Measurements from ENCODE around the gene KRTAP4-4. TPM values are rescaled to one million over a fixed set of nuclear protein-coding genes. Genes with fewer than 3 reads are reported as not detected.
"Not testable (repeated sequence)": the region's sequence is repeated elsewhere in the genome, so short reads cannot be mapped to it uniquely, and the experiment has no call there.

The KRTAP4-4 gene
- total RNA-seq (not detected), polyA plus RNA-seq (ENCODE audit: insufficient read depth, low read depth, low replicate concordance) (not detected)
- long read RNA-seq, donor 1, result 0 reads
- long read RNA-seq, donor 2, partial matches to known transcripts, result 0 of 1 reads
- long read RNA-seq, donor 2, other reads (novel, unspliced or antisense), result 0 of 1 reads

DNA sequence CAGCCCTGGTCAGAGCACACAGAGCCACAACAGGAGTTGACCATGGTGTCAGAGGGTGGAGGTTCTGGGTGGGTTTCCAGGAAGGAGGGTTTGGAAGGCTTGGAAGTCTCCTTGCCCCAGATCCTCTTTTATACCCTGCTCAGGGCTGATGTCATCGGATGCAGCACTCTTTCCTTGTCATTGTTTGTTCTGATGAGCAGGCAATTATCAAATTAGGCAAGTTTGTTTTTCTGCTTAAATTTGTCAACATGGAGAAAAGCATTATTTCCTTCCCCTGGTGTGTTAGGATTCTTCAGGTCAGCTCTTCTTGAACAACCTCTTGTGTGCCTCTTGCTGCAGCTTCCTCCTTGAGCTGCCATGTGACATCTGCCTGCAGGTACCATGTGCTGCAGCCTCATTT lies at the start of gene KRTAP4-4:
Gene KRTAP4-4, minus strand, starts transcription at position 101 of the 400 bp plus-strand sequence. Its CDS starts 57 bp downstream, at position 44.
- no peaks in the 10 kb centered on the region for H3K36me3 ChIP-seq (ENCODE audit: low read depth, missing control alignments)
- no peak within 1 kb of the TSS for H3K4me3 ChIP-seq
- no peaks in the 10 kb centered on the region for H3K27me3 ChIP-seq
- H3K27ac ChIP-seq, result no peak within 1 kb of the TSS
- TF ChIP-seq, protein P1, sequence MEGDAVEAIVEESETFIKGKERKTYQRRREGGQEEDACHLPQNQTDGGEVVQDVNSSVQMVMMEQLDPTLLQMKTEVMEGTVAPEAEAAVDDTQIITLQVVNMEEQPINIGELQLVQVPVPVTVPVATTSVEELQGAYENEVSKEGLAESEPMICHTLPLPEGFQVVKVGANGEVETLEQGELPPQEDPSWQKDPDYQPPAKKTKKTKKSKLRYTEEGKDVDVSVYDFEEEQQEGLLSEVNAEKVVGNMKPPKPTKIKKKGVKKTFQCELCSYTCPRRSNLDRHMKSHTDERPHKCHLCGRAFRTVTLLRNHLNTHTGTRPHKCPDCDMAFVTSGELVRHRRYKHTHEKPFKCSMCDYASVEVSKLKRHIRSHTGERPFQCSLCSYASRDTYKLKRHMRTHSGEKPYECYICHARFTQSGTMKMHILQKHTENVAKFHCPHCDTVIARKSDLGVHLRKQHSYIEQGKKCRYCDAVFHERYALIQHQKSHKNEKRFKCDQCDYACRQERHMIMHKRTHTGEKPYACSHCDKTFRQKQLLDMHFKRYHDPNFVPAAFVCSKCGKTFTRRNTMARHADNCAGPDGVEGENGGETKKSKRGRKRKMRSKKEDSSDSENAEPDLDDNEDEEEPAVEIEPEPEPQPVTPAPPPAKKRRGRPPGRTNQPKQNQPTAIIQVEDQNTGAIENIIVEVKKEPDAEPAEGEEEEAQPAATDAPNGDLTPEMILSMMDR (IDR thresholded peaks at IDR 0.05), result no peak
- TF ChIP-seq POLR2A (IDR thresholded peaks at IDR 0.05), result no peak
- no peaks in the 10 kb centered on the region for H3K4me1 ChIP-seq
- 86 to 100% methylated on average over 1 of the region's 1 CpG for WGBS, 2 donors
- DNase-seq, result no peak
- intact Hi-C loops (cut with DNase I; ENCODE audit: low total_unique reads), result no loop called here
- no peaks in the 10 kb centered on the region for H3K9me3 ChIP-seq

DNA sequence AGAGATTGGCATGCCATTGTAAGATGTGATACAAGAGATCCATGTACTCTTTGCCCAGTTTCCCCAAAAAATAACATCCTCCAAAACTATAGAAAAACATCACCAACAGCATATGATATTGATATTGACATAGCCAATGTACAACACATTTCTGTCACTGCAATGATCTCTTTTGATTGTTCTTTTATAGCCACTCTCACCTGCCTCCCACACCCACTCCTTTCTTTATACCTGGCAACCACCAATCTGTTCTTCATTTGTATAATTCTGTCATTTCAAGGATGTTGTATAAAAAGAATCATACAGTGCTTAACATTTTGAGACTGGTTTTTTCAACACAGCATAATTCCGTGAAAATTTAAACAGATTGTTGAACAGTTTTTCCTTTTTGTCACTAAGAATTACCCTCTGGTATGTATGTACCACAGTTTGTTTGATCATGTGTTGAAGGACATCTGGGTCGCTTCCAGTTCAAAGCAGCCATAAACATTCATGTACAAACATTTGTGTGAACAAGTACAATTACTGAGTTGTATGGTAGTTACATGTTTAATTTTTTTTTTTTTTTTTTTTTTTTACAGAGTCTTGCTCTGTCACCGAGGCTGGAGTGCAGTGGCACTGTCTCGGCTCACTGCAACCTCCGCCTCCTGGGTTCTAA lies 39.0 kb upstream of the KRTAP4-4 start:
- intact Hi-C loops (cut with DNase I; ENCODE audit: low total_unique reads), result no loop called here
- DNase-seq, result no peak

DNA sequence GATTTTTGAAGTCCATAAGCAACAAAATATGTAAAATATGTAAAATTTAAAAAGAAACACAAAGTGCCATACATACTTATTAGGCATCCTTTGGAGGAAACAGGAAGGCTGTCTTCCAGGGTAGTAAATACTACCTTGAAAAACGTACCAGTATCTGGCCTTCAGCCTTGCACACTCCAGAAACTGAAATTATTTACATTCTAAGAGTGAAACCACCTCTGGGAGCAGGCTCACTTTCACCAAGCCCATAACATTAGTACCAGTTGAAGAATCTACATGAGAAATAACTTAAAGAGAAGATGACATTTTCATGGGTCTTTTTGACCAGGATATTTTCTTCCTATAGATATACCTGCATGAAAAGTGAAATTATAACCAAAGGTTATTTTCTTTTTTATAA lies 35.5 kb upstream of the KRTAP4-4 start:
- H3K36me3 ChIP-seq (ENCODE audit: low read depth, missing control alignments), result no peaks in the 10 kb centered on the region
- H3K9me3 ChIP-seq, result no peaks in the 10 kb centered on the region
- TF ChIP-seq, protein P1 (IDR thresholded peaks at IDR 0.05), result no peak
- no peak for TF ChIP-seq POLR2A (IDR thresholded peaks at IDR 0.05)
- H3K4me1 ChIP-seq, result no peaks in the 10 kb centered on the region
- WGBS, 2 donors, result 41 to 50% methylated on average over 1 of the region's 1 CpG
- H3K27me3 ChIP-seq, result no peaks in the 10 kb centered on the region
- no peak overlapping the region for H3K4me3 ChIP-seq
- H3K27ac ChIP-seq, result no peak overlapping the region
- intact Hi-C loops (cut with DNase I; ENCODE audit: low total_unique reads), result no loop called here
- no peak for DNase-seq

More for the DNA sequence above, 39.0 kb upstream of the KRTAP4-4 start:
- TF ChIP-seq POLR2A (IDR thresholded peaks at IDR 0.05), result no peak
- TF ChIP-seq, protein P1 (IDR thresholded peaks at IDR 0.05), result no peak
- H3K27ac ChIP-seq, result no peak overlapping the region
- H3K27me3 ChIP-seq, result no peaks in the 10 kb centered on the region
- no peaks in the 10 kb centered on the region for H3K4me1 ChIP-seq
- no peaks in the 10 kb centered on the region for H3K36me3 ChIP-seq (ENCODE audit: low read depth, missing control alignments)
- no peak overlapping the region for H3K4me3 ChIP-seq
- no peaks in the 10 kb centered on the region for H3K9me3 ChIP-seq
- 66 to 89% methylated on average over 3 to 5 of the region's 5 CpGs for WGBS, 2 donors

DNA sequence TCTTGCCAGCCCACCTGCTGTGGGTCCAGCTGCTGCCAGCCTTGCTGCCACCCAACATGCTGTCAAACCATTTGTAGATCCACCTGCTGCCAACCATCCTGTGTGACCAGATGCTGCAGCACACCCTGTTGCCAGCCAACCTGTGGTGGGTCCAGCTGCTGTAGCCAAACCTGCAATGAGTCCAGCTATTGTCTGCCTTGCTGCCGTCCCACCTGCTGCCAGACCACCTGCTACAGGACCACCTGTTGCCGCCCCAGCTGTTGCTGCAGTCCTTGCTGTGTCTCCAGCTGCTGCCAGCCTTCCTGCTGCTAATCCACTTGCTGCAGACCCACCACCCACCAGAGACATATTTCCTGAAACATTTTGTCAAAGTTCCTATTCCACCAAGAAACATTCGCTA lies 29.8 kb upstream of the KRTAP4-4 start:
- 85 to 87% methylated on average over 3 of the region's 3 CpGs for WGBS, 2 donors
- no peaks in the 10 kb centered on the region for H3K4me1 ChIP-seq
- no peak for DNase-seq
- intact Hi-C loops (cut with DNase I; ENCODE audit: low total_unique reads), result no loop called here
- TF ChIP-seq, protein P1 (IDR thresholded peaks at IDR 0.05), result no peak
- no peak for TF ChIP-seq POLR2A (IDR thresholded peaks at IDR 0.05)
- no peak overlapping the region for H3K4me3 ChIP-seq
- no peaks in the 10 kb centered on the region for H3K27me3 ChIP-seq
- H3K9me3 ChIP-seq, result no peaks in the 10 kb centered on the region
- no peaks in the 10 kb centered on the region for H3K36me3 ChIP-seq (ENCODE audit: low read depth, missing control alignments)
- no peak overlapping the region for H3K27ac ChIP-seq

GRCh38 chr17:41189837-41190318 lies 29.3 kb upstream of the KRTAP4-4 start, which contains the start of gene KRTAP9-1:
Gene KRTAP9-1, plus strand, starts transcription at chr17:41189887. Its CDS starts 0 bp downstream, at chr17:41189887.
- intact Hi-C loops (cut with DNase I; ENCODE audit: low total_unique reads); H3K9me3 ChIP-seq; H3K27ac ChIP-seq; DNase-seq; H3K36me3 ChIP-seq (ENCODE audit: low read depth, missing control alignments); H3K4me3 ChIP-seq; H3K4me1 ChIP-seq; H3K27me3 ChIP-seq: not testable (repeated sequence)
- WGBS, 2 donors, result 50 to 86% methylated on average over 1 of the region's 1 CpG

All from testis (tissue), 5 donors.